ES-I3 (cell line): Measurements from ENCODE around the gene ZBTB46.

Source experiments
- H3K36me3 ChIP-seq: 2 replicates; pipeline ENCODE4 v1.6.1; 2013; ENCODE audit warnings: mild to moderate bottlenecking, low read length, control low read depth, moderate library complexity; ENCODE audit not compliant: insufficient read depth
- H3K4me1 ChIP-seq: 2 replicates; pipeline ENCODE4 v1.6.1; 2013; ENCODE audit warnings: mild to moderate bottlenecking, control low read depth, low read length; ENCODE audit not compliant: insufficient read depth
- H3K9ac ChIP-seq: 2 replicates; pipeline ENCODE4 v1.6.1; 2013; ENCODE audit warnings: low read depth, mild to moderate bottlenecking, low read length, moderate library complexity
- H3K9me3 ChIP-seq: 2 replicates; pipeline ENCODE4 v1.6.1; 2013; ENCODE audit warnings: mild to moderate bottlenecking, low read length, moderate library complexity; ENCODE audit not compliant: control insufficient read depth, insufficient read depth

Gene ZBTB46

GRCh38 chr20:63754008-63754407 is 77.1 kb downstream of the ZBTB46 start:
- Histone ChIP-seq H3K9ac (no peak overlapping the region), H3K9me3 (no peaks in the 10 kb centered on the region), H3K4me1 (peaks cover 9% of the 10 kb centered on the region; the same call in 1 of the 2 replicates), H3K36me3 (no peaks in the 10 kb centered on the region; the same call in 1 of the 2 replicates)

GRCh38 chr20:63753381-63753780 is 77.7 kb downstream of the ZBTB46 start:
- Histone ChIP-seq H3K36me3 (no peaks in the 10 kb centered on the region; the same call in 1 of the 2 replicates), H3K9ac (no peak overlapping the region), H3K9me3 (no peaks in the 10 kb centered on the region), H3K4me1 (peaks cover 9% of the 10 kb centered on the region; the same call in 1 of the 2 replicates)

DNA sequence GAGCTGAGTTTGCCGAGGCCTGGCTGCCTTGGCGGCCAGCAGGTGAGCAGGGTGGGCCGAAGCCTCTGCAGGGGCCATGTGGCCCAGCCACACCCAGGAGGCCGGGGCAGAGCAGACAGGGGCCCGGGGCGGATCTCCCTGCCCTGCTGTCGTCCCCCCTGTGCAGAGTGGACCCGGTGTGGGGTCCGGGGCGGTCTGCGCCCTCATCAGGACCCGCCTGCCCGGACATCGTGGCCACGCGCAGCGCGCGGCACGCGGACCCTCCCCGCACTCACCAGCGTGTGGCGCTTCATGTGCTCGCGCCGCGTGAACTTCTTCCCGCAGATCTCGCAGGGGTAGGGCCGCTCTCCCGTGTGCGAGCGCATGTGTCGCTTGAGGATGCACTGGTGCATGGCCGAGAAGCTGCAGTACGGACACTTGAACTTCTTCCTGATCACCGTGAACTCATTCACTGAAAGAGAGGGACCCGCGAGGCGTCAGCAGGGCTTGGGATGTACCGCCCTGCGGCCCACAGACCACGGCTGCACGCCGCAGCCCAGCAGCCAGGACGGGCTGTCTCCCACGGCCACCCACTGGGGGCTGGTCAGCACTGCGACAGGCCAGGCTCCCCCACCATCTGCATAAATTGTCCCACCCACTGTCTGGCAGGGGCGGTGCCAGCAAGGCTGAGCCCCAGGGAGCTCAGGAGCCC is 78.5 kb downstream of the ZBTB46 start:
- no peak overlapping the region for H3K9ac ChIP-seq
- H3K9me3 ChIP-seq = no peaks in the 10 kb centered on the region
- no peaks in the 10 kb centered on the region; the same call in 1 of the 2 replicates for H3K36me3 ChIP-seq
- H3K4me1 ChIP-seq = peaks cover 9% of the 10 kb centered on the region; the same call in 1 of the 2 replicates

DNA sequence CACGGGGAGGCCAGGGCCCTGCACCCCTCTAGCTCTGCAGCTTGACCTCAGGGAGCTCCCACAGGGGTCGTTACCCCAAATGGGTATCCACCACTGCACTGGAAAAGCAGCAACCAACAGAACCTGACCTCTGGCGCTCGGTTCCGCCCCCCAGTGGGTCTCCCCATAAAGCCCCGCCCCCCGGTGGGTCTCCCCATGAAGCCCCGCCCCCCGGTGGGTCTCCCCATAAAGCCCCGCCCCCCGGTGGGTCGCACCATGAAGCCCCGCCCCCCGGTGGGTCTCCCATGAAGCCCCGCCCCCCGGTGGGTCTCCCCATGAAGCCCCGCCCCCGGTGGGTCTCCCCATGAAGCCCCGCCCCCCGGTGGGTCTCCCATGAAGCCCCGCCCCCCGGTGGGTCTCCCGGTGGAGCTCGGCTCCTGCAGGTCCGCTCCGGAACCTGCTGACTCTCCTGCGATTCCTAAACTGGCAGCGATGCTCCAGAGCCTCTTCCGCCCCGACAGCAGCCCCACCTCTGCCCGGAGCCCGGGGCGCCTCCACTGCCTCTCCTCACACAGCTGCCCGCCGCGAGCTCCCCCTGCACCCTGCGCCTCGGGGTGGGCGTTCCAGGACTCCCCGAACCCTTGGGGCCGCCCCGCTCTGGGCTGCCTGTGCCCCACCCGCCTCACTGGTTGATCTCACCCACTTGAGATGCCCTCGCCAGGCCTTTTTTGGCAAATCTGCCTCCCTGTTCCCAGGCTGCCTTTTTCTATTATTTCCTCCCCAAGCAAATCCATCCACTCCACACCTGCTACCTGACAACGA is 79.4 kb downstream of the ZBTB46 start:
- no peak overlapping the region; the same call in 1 of the 2 replicates for H3K9ac ChIP-seq

GRCh38 chr20:63750807-63751470 is 80.1 kb downstream of the ZBTB46 start:
- no peaks in the 10 kb centered on the region for H3K9me3 ChIP-seq
- no peak overlapping the region; the same call in 1 of the 2 replicates for H3K9ac ChIP-seq
- H3K36me3 ChIP-seq = no peaks in the 10 kb centered on the region; the same call in 1 of the 2 replicates
- peaks cover 9% of the 10 kb centered on the region; the same call in 1 of the 2 replicates for H3K4me1 ChIP-seq

More for the DNA sequence above, 79.4 kb downstream of the ZBTB46 start:
- Histone ChIP-seq H3K9me3 (no peaks in the 10 kb centered on the region), H3K4me1 (peaks cover 9% of the 10 kb centered on the region; the same call in 1 of the 2 replicates), H3K36me3 (no peaks in the 10 kb centered on the region; the same call in 1 of the 2 replicates)

- H3K4me1 ChIP-seq = peaks cover 9% of the 10 kb centered on the region; the same call in 1 of the 2 replicates
- no peaks in the 10 kb centered on the region; the same call in 1 of the 2 replicates for H3K36me3 ChIP-seq
- no peak overlapping the region for H3K9ac ChIP-seq
- no peaks in the 10 kb centered on the region for H3K9me3 ChIP-seq
Measured at GRCh38 chr20:63749597-63750508, 81.2 kb downstream of the ZBTB46 start.

GRCh38 chr20:63748934-63749270 is 82.2 kb downstream of the ZBTB46 start:
- no peaks in the 10 kb centered on the region for H3K9me3 ChIP-seq
- peaks cover 9% of the 10 kb centered on the region; the same call in 1 of the 2 replicates for H3K4me1 ChIP-seq
- no peaks in the 10 kb centered on the region; the same call in 1 of the 2 replicates for H3K36me3 ChIP-seq
- H3K9ac ChIP-seq = no peak overlapping the region

- Histone ChIP-seq H3K9ac (no peak overlapping the region), H3K9me3 (no peaks in the 10 kb centered on the region), H3K4me1 (peaks cover 8% of the 10 kb centered on the region; the same call in 1 of the 2 replicates), H3K36me3 (no peaks in the 10 kb centered on the region; the same call in 1 of the 2 replicates)
Measured at GRCh38 chr20:63748070-63748933, 82.8 kb downstream of the ZBTB46 start.

DNA sequence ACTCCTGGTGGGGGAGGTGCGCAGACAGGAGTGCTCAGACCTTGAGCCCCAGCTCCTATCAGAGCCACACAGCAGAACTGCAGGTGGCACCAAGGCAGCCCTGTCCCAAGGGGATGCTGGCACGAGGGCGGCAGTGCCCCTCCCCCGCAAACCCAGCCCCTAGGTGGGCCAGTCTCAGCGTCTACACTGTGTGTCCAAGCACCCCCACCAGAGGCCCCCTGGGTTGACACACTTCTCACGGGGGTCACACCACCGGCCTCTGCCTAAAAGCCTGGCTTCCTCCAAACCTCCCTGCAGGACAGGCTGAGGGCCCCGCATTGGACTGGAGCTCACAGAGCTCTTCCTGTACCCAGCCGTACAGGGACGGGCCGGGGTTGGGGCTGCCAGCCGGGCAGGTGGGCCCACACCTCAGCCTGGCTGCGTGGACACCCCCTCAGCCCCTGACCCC is 83.4 kb downstream of the ZBTB46 start:
- no peaks in the 10 kb centered on the region for H3K9me3 ChIP-seq
- peaks cover 3% of the 10 kb centered on the region; the same call in 1 of the 2 replicates for H3K4me1 ChIP-seq
- no peaks in the 10 kb centered on the region; the same call in 1 of the 2 replicates for H3K36me3 ChIP-seq
- H3K9ac ChIP-seq = no peak overlapping the region

GRCh38 chr20:63746751-63747315 is 84.2 kb downstream of the ZBTB46 start:
- Histone ChIP-seq H3K36me3 (no peaks in the 10 kb centered on the region; the same call in 1 of the 2 replicates), H3K9me3 (no peaks in the 10 kb centered on the region), H3K9ac (no peak overlapping the region), H3K4me1 (peaks cover 3% of the 10 kb centered on the region; the same call in 1 of the 2 replicates)

GRCh38 chr20:63745961-63746731 is 84.9 kb downstream of the ZBTB46 start:
- H3K9ac ChIP-seq = no peak overlapping the region
- no peaks in the 10 kb centered on the region for H3K9me3 ChIP-seq
- peaks cover 1% of the 10 kb centered on the region; the same call in 1 of the 2 replicates for H3K4me1 ChIP-seq
- no peaks in the 10 kb centered on the region; the same call in 1 of the 2 replicates for H3K36me3 ChIP-seq

DNA sequence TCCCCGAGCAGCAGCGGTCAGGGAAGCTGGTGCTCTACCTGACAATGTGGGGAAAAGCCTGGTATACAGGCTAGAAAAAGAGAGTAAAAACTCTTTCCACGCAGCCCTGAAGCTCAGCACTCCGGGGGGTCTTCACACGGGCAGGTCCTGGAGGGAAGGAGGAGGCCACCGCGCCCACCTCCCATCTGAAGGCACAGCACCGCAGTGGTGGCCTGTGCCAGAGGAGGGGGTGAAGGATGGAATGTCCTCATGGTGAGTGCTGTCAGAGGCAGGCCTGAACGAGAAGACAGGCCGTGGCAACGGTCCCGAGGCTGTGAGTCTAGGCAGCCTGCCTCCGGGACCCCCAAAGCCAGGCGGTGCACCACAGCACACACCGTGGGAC is 85.6 kb downstream of the ZBTB46 start:
- H3K4me1 ChIP-seq = no peaks in the 10 kb centered on the region; the same call in 1 of the 2 replicates
- H3K9me3 ChIP-seq = no peaks in the 10 kb centered on the region
- no peak overlapping the region for H3K9ac ChIP-seq
- H3K36me3 ChIP-seq = no peaks in the 10 kb centered on the region; the same call in 1 of the 2 replicates
